NCI-H2171 (cell line): ENCODE measurements around the gene HOXD9.

Experiments
- DNase-seq: peaks from one replicate; lab custom pipeline; 2025; lab: John Stamatoyannopoulos, UW

HOXD9 gene

DNA sequence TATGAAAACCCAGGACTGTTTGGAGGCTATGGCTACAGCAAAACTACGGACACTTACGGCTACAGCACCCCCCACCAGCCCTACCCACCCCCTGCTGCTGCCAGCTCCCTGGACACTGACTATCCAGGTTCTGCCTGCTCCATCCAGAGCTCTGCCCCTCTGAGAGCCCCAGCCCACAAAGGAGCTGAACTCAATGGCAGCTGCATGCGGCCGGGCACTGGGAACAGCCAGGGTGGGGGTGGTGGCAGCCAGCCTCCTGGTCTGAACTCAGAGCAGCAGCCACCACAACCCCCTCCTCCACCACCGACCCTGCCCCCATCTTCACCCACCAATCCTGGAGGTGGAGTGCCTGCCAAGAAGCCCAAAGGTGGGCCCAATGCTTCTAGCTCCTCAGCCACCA is 46.7 kb downstream of the HOXD9 start:
- DNase-seq: no peak

DNA sequence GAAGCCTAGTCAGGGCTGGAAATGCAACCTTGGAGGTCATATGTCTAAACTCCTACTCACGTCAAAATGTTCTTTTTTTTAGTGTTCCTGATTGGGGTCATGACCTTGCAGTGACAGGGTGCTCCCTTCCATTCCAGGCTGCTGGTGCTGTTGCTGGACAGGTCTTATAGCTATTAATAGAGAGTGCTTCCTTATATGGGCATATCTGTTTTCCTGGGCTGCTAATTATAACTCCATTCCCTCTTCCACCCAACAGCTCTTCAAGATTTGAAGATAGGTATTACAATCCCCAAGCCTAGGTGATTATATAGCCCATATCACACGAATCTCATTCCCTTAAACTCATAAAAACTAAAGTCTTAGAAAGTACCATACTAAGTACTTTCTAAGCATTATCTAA is 47.2 kb downstream of the HOXD9 start:
- DNase-seq: no peak

DNA sequence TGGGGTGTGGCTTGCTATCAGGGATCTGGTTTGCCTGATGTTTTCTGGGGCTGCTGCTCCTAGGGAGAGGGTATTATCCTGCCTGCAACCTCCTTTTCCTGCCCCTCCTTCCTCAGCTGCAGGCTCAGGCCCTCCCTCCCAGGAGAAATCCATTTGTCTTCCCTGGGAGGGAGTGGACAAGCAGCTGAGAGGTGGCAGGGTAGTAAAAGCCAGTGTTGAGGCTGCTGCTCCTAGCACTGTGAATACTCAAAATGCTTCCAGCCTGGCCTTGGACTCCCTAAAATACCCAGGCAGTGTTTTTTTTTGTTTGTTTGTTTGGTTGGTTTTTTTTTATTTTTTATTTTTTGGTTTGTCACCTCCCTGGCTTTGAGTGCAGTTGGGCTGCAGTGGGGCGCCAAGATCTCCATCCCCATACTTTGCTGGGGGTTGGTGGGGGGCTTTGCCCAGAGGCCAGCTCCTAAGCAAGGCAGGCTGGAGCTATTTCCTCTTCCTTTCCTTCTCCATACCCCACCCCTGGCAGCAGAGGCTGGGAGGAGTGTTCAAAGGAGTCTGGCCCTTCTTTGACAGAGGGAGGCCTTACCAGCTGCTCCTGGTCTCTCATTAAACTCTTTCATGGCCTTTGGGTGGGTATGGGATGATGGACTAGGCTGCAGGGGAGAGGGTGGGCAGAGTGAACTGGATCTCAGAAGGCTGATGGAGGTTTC is 48.2 kb downstream of the HOXD9 start:
- DNase-seq: no peak

DNA sequence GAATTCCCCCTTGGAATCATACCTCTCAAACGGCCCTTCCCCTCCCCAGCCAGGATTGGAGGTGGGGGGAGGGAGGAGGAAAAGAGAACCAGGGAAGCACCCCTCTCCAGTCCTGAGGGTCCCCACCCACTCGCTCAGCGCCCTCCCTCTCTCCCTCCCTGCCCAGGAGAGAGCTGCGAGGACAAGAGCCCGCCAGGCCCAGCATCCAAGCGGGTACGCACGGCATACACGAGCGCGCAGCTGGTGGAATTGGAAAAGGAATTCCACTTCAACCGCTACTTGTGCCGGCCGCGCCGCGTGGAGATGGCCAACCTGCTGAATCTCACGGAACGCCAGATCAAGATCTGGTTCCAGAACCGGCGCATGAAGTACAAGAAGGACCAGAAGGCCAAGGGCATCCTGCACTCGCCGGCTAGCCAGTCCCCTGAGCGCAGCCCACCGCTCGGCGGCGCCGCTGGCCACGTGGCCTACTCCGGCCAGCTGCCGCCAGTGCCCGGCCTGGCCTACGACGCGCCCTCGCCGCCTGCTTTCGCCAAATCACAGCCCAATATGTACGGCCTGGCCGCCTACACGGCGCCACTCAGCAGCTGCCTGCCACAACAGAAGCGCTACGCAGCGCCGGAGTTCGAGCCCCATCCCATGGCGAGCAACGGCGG is 49.0 kb downstream of the HOXD9 start:
- no peak for DNase-seq

DNA sequence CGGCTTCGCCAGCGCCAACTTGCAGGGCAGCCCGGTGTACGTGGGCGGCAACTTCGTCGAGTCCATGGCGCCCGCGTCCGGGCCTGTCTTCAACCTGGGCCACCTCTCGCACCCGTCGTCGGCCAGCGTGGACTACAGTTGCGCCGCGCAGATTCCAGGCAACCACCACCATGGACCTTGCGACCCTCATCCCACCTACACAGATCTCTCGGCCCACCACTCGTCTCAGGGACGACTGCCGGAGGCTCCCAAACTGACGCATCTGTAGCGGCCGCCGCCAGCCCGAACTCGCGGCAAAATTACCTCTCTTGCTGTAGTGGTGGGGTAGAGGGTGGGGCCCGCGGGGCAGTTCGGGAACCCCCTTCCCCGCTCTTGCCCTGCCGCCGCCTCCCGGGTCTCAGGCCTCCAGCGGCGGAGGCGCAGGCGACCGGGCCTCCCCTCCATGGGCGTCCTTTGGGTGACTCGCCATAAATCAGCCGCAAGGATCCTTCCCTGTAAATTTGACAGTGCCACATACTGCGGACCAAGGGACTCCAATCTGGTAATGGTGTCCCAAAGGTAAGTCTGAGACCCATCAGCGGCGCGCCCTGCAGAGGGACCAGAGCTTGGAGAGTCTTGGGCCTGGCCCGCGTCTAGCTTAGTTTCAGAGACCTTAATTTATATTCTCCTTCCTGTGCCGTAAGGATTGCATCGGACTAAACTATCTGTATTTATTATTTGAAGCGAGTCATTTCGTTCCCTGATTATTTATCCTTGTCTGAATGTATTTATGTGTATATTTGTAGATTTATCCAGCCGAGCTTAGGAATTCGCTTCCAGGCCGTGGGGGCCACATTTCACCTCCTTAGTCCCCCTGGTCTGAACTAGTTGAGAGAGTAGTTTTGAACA is 49.7 kb downstream of the HOXD9 start:
- no peak for DNase-seq

DNA sequence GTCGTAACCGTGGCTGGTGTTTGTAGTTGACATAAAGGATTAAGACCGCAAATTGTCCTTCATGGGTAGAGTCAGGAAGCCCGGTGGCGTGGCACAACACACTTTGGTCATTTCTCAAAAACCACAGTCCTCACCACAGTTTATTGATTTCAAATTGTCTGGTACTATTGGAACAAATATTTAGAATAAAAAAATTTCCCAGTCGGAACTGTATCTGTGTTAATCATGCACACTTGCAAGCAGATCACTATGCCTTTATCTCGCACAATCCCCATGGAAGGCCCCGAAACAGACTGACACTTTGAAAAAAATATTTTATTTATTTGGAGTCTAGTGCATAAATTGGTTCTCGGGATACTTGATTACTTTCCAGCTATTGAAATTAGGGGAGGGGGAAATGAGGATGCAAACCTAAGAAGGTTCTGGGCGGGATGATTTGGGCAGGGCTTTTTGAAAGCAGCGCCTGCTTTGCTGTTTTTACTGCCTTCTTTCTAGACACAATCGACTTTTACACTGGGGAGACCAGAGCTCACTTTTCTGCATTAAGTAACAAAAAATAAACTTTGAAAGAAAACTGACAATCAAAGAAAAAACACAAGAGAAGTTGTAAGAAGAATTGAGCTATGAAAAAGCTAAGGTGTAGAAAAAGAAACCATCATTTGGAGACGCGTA is 50.5 kb downstream of the HOXD9 start:
- DNase-seq: no peak

DNA sequence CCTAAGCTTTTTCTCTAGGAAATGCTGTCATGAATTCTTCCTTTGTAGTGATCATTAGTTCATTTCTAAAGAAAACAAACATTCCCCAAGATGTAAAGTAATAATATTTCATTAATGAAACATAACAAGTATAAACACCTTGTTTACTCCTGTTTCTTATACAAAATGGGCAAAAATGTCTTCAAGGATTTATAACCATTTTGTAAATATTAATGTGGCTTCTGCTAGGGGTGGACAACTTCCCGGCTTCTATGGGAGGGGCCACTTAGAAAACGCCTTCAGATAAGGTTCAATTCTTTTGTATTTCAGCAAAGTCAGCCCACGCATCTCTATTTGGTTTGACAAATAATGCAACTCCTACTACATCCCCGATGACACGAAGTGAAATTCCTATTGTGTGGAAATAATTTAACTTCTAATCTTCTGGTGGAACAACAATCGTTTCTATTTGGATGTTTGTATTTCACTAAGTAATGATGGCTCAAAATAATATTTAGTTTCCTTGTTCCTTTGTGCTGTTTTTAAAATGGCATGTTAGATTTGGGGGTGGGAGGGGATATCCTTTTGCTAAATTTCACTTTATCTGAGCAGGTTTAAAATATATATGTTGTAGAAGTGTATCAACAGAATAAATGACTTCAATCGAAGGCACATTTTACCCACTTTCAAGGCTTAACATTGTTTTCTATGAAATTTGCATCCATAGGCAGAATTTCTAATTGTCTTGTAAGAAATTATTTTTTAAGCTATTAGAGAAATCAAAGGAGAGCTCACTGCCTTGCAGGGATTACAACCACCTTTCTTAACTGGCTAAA is 51.3 kb downstream of the HOXD9 start:
- no peak for DNase-seq

DNA sequence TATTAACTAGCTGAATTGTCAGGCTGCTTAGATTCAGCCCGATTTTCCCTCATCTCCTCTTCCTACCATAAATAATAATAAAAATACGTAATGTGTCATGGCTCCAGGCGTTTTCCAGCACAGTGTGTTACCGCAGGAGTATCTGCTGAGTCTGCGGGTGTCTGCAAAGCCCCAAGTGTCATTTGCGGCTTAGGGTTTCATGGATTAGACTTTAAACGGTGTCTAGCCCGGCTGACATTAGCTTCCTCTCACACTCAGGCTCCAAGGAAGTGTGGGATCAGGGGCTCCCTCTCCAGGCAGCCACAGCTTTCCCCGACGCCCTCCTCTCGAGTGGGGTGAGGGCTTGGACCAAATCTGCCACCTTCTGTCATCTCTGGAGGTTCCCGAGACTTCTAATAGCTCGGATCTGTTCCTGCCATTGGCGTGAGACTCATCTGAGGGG is 51.9 kb downstream of the HOXD9 start:
- DNase-seq: no peak
